ENCODE results near the gene FGD4.
"Not testable (repeated sequence)": the region's sequence is repeated elsewhere in the genome, so short reads cannot be mapped to it uniquely, and the experiment has no call there.

The FGD4 gene

DNA sequence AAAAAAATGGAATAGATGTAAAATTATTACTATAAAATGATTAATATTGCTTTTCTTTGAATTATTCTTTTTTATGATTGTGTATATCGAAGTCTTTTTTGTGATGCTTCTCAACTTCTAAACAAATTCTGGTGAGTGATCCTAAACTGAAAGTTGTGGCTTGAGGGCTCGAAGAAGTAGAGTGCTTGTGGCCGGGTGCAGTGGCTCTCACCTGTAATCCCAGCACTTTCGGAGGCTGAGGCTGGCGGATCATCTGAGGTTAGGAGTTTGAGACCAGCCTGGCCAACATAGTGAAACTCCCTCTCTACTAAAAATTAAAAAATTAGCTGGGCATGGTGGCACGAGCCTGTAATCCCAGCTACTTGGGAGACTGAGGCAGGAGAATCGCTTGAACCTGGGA lies 112.6 kb downstream of the FGD4 start:
- H3K27me3 ChIP-seq (ENCODE audit: control insufficient read depth in 5 of 5, insufficient read depth in 4 of 5, low read length in 5 of 5); H3K27ac ChIP-seq (ENCODE audit: low read depth, low read length); H3K4me3 ChIP-seq (ENCODE audit: low read depth in 1 of 5, low read length in 5 of 5); H3K36me3 ChIP-seq (ENCODE audit: control insufficient read depth in 5 of 5, insufficient read depth in 5 of 5, low read length in 5 of 5); H3K9ac ChIP-seq (ENCODE audit: low read length in 5 of 5); H3K9me3 ChIP-seq (ENCODE audit: control insufficient read depth in 5 of 5, low read length in 5 of 5): not testable (repeated sequence)
- H3K4me1 ChIP-seq (ENCODE audit: control insufficient read depth in 5 of 5, insufficient read depth in 5 of 5, low read length in 5 of 5), result peaks cover 2 to 24% (median 11%) of the 10 kb centered on the region in 5 donors

- no peak overlapping the region for H3K27ac ChIP-seq (ENCODE audit: low read depth, low read length)
- no peak overlapping the region for H3K9ac ChIP-seq (ENCODE audit: low read length in 5 of 5)
- no peaks in the 10 kb centered on the region for H3K27me3 ChIP-seq (ENCODE audit: control insufficient read depth in 5 of 5, insufficient read depth in 4 of 5, low read length in 5 of 5)
- no peak overlapping the region for H3K4me3 ChIP-seq (ENCODE audit: low read depth in 1 of 5, low read length in 5 of 5)
- no peaks in the 10 kb centered on the region for H3K36me3 ChIP-seq (ENCODE audit: control insufficient read depth in 5 of 5, insufficient read depth in 5 of 5, low read length in 5 of 5)
- peaks cover 2 to 24% (median 11%) of the 10 kb centered on the region in 5 donors for H3K4me1 ChIP-seq (ENCODE audit: control insufficient read depth in 5 of 5, insufficient read depth in 5 of 5, low read length in 5 of 5)
- no peaks in the 10 kb centered on the region for H3K9me3 ChIP-seq (ENCODE audit: control insufficient read depth in 5 of 5, low read length in 5 of 5)
Observed at GRCh38 chr12:32512379-32512778, 113.0 kb downstream of the FGD4 start.

- Histone ChIP-seq H3K4me3 (ENCODE audit: low read depth in 1 of 5, low read length in 5 of 5) (no peak overlapping the region), H3K36me3 (ENCODE audit: control insufficient read depth in 5 of 5, insufficient read depth in 5 of 5, low read length in 5 of 5) (no peaks in the 10 kb centered on the region), H3K27ac (ENCODE audit: low read depth, low read length) (no peak overlapping the region), H3K9me3 (ENCODE audit: control insufficient read depth in 5 of 5, low read length in 5 of 5) (no peaks in the 10 kb centered on the region), H3K9ac (ENCODE audit: low read length in 5 of 5) (no peak overlapping the region), H3K4me1 (ENCODE audit: control insufficient read depth in 5 of 5, insufficient read depth in 5 of 5, low read length in 5 of 5) (peaks cover 2 to 23% (median 11%) of the 10 kb centered on the region in 5 donors), H3K27me3 (ENCODE audit: control insufficient read depth in 5 of 5, insufficient read depth in 4 of 5, low read length in 5 of 5) (no peaks in the 10 kb centered on the region)
Observed at GRCh38 chr12:32512910-32513309, 113.6 kb downstream of the FGD4 start.

DNA sequence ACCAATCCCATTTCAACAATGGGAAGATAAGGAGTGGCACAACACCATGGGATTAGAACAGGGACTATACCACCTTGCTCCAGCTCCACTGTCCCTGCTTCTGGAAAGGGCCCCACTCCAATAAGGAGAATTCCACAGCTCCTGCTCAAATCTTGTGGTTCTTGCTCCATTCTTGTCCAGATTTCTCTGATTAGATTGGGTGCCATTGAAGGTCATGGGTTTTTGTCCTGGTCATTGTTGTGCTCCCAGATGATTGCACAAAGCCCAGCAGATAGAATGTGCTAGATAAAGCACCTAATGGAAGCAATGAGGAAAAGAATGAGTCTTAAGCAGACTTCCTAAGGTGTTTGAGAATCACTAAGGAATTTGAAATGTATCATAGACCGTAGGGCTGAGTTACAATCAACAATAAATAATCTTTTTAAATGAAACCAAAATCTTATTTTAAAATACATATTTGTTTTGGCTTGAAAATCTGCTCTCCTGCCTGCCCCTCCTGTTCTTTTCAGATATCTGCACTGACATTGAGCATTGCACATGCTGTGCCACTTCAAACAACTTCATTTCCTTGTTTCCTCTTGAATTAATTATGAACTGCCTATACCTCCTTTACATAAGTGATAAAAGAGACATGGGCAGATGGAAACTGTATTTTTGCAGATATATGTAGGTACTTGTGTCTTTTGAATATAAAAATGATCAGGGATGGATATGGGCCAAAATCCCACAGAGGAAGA lies 115.9 kb downstream of the FGD4 start:
- no peak overlapping the region for H3K4me3 ChIP-seq (ENCODE audit: low read depth in 1 of 5, low read length in 5 of 5)
- no peak overlapping the region for H3K9ac ChIP-seq (ENCODE audit: low read length in 5 of 5)
- no peak overlapping the region for H3K27ac ChIP-seq (ENCODE audit: low read depth, low read length)

DNA sequence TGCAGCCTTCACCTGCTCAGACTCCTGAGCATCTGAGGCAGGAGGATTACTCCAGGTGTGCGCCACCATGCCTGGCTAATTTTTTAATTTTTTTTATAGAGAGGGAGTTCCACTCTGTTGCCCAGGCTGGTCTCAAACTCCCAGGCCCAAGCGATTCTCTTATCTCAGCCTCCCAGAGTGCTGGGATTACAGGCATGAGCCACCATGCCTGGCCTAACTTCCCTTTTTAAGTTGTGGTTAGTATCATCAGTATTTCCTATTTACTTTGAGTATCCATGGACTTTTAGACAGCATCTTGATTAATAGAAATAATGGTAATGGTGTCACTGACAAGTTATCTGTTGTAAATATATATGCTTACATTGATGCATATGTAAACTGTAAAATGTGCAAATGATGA lies 116.9 kb downstream of the FGD4 start:
- Histone ChIP-seq H3K4me1 (ENCODE audit: control insufficient read depth in 5 of 5, insufficient read depth in 5 of 5, low read length in 5 of 5) (peaks cover 0 to 14% (median 6%) of the 10 kb centered on the region in 5 donors), H3K4me3 (ENCODE audit: low read depth in 1 of 5, low read length in 5 of 5) (no peak overlapping the region), H3K9me3 (ENCODE audit: control insufficient read depth in 5 of 5, low read length in 5 of 5) (no peaks in the 10 kb centered on the region), H3K27ac (ENCODE audit: low read depth, low read length) (no peak overlapping the region), H3K27me3 (ENCODE audit: control insufficient read depth in 5 of 5, insufficient read depth in 4 of 5, low read length in 5 of 5) (no peaks in the 10 kb centered on the region), H3K9ac (ENCODE audit: low read length in 5 of 5) (no peak overlapping the region), H3K36me3 (ENCODE audit: control insufficient read depth in 5 of 5, insufficient read depth in 5 of 5, low read length in 5 of 5) (no peaks in the 10 kb centered on the region)

More for the DNA sequence above, 115.9 kb downstream of the FGD4 start:
- Histone ChIP-seq H3K36me3 (ENCODE audit: control insufficient read depth in 5 of 5, insufficient read depth in 5 of 5, low read length in 5 of 5) (no peaks in the 10 kb centered on the region), H3K27me3 (ENCODE audit: control insufficient read depth in 5 of 5, insufficient read depth in 4 of 5, low read length in 5 of 5) (no peaks in the 10 kb centered on the region), H3K4me1 (ENCODE audit: control insufficient read depth in 5 of 5, insufficient read depth in 5 of 5, low read length in 5 of 5) (peaks cover 0 to 14% (median 3%) of the 10 kb centered on the region in 5 donors), H3K9me3 (ENCODE audit: control insufficient read depth in 5 of 5, low read length in 5 of 5) (no peaks in the 10 kb centered on the region)

DNA sequence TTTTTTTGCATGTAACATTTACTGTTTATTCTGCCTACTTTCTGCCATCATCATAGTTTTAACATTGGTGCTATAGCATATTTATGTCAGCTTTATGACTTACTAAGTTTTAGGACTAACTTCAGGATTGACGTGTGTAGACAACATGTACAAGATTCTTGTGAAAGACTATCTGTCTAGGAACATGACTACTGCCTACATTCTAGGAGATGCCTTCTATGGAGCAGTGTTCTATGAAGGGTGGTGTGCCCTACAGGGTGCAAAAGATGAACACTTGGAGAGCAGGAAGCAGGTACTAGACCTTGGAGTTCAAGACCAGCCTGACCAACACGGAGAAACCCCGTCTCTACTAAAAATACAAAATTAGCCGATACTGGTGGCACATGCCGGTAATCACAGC lies 118.6 kb downstream of the FGD4 start:
- no peak overlapping the region for H3K4me3 ChIP-seq (ENCODE audit: low read depth in 1 of 5, low read length in 5 of 5)
- H3K27me3 ChIP-seq (ENCODE audit: control insufficient read depth in 5 of 5, insufficient read depth in 4 of 5, low read length in 5 of 5), result no peaks in the 10 kb centered on the region
- H3K36me3 ChIP-seq (ENCODE audit: control insufficient read depth in 5 of 5, insufficient read depth in 5 of 5, low read length in 5 of 5), result no peaks in the 10 kb centered on the region
- H3K9me3 ChIP-seq (ENCODE audit: control insufficient read depth in 5 of 5, low read length in 5 of 5), result no peaks in the 10 kb centered on the region
- no peak overlapping the region for H3K9ac ChIP-seq (ENCODE audit: low read length in 5 of 5)
- no peak overlapping the region for H3K27ac ChIP-seq (ENCODE audit: low read depth, low read length)
- H3K4me1 ChIP-seq (ENCODE audit: control insufficient read depth in 5 of 5, insufficient read depth in 5 of 5, low read length in 5 of 5), result peaks cover 4 to 22% (median 21%) of the 10 kb centered on the region in 5 donors

DNA sequence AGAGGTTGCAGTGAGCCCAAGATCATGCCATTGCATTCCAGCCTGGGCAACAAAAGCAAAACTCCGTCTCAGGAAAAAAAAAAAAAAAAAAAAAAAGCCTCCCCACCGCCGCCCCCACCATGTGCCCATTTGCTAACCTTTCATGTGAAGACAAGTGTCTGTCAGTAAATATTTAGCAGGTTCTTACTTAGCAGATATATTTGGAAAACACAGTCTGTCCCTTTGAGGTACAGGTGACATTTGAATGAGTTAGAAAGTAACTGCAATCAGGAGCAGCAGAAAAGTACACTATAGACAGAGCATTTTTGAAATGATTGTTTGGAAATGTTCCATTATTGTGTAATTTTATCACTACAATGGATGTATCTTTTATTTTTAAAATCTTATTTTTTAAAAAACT lies 119.7 kb downstream of the FGD4 start:
- Histone ChIP-seq H3K27ac (ENCODE audit: low read depth, low read length) (no peak overlapping the region), H3K4me1 (ENCODE audit: control insufficient read depth in 5 of 5, insufficient read depth in 5 of 5, low read length in 5 of 5) (peaks cover 4 to 28% (median 21%) of the 10 kb centered on the region in 5 donors), H3K9ac (ENCODE audit: low read length in 5 of 5) (no peak overlapping the region), H3K36me3 (ENCODE audit: control insufficient read depth in 5 of 5, insufficient read depth in 5 of 5, low read length in 5 of 5) (no peaks in the 10 kb centered on the region), H3K27me3 (ENCODE audit: control insufficient read depth in 5 of 5, insufficient read depth in 4 of 5, low read length in 5 of 5) (no peaks in the 10 kb centered on the region), H3K9me3 (ENCODE audit: control insufficient read depth in 5 of 5, low read length in 5 of 5) (no peaks in the 10 kb centered on the region), H3K4me3 (ENCODE audit: low read depth in 1 of 5, low read length in 5 of 5) (no peak overlapping the region)

GRCh38 chr12:32522331-32523221 lies 123.2 kb downstream of the FGD4 start:
- Histone ChIP-seq H3K27me3 (ENCODE audit: control insufficient read depth in 5 of 5, insufficient read depth in 4 of 5, low read length in 5 of 5) (no peaks in the 10 kb centered on the region), H3K4me1 (ENCODE audit: control insufficient read depth in 5 of 5, insufficient read depth in 5 of 5, low read length in 5 of 5) (peaks cover 4 to 28% (median 21%) of the 10 kb centered on the region in 5 donors), H3K4me3 (ENCODE audit: low read depth in 1 of 5, low read length in 5 of 5) (peak overlapping the region in 1 of 5 donors; percentile 13), H3K27ac (ENCODE audit: low read depth, low read length) (peak overlapping the region; percentile 82), H3K36me3 (ENCODE audit: control insufficient read depth in 5 of 5, insufficient read depth in 5 of 5, low read length in 5 of 5) (no peaks in the 10 kb centered on the region), H3K9ac (ENCODE audit: low read length in 5 of 5) (peak overlapping the region in 4 of 5 donors; percentile 24 to 51 (median 36)), H3K9me3 (ENCODE audit: control insufficient read depth in 5 of 5, low read length in 5 of 5) (no peaks in the 10 kb centered on the region)

DNA sequence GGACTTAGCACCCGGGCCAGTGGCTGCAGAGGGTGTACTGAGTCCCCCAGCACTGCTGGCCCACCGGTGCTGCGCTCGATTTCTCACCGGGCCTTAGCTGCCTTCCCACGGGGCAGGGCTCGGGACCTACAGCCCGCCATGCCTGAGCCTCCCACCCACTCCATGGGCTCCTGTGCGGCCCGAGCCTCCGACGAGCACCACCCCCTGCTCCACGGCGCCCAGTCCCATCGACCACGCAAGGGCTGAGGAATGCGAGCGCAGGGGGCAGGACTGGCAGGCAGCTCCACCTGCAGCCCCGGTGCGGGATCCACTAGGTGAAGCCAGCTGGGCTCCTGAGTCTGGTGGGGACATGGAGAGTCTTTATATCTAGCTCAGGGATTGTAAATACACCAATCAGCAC lies 126.4 kb downstream of the FGD4 start:
- H3K9ac ChIP-seq (ENCODE audit: low read length in 5 of 5); H3K4me3 ChIP-seq (ENCODE audit: low read depth in 1 of 5, low read length in 5 of 5); H3K36me3 ChIP-seq (ENCODE audit: control insufficient read depth in 5 of 5, insufficient read depth in 5 of 5, low read length in 5 of 5): not testable (repeated sequence)

GRCh38 chr12:32526343-32526742 lies 127.0 kb downstream of the FGD4 start:
- not testable (repeated sequence) for H3K9me3 ChIP-seq (ENCODE audit: control insufficient read depth in 5 of 5, low read length in 5 of 5); H3K27ac ChIP-seq (ENCODE audit: low read depth, low read length)

More for the DNA sequence above, 126.4 kb downstream of the FGD4 start:
- H3K9me3 ChIP-seq (ENCODE audit: control insufficient read depth in 5 of 5, low read length in 5 of 5); H3K27ac ChIP-seq (ENCODE audit: low read depth, low read length); H3K27me3 ChIP-seq (ENCODE audit: control insufficient read depth in 5 of 5, insufficient read depth in 4 of 5, low read length in 5 of 5): not testable (repeated sequence)
- peaks cover 4 to 25% (median 22%) of the 10 kb centered on the region in 5 donors for H3K4me1 ChIP-seq (ENCODE audit: control insufficient read depth in 5 of 5, insufficient read depth in 5 of 5, low read length in 5 of 5)

More at GRCh38 chr12:32526343-32526742, 127.0 kb downstream of the FGD4 start:
- H3K27me3 ChIP-seq (ENCODE audit: control insufficient read depth in 5 of 5, insufficient read depth in 4 of 5, low read length in 5 of 5); H3K4me3 ChIP-seq (ENCODE audit: low read depth in 1 of 5, low read length in 5 of 5); H3K9ac ChIP-seq (ENCODE audit: low read length in 5 of 5); H3K36me3 ChIP-seq (ENCODE audit: control insufficient read depth in 5 of 5, insufficient read depth in 5 of 5, low read length in 5 of 5): not testable (repeated sequence)
- peaks cover 4 to 24% (median 21%) of the 10 kb centered on the region in 5 donors for H3K4me1 ChIP-seq (ENCODE audit: control insufficient read depth in 5 of 5, insufficient read depth in 5 of 5, low read length in 5 of 5)

All from subcutaneous abdominal adipose tissue (tissue), 5 donors.